GM12878 (cell line): ENCODE measurements around the gene YWHAG. TPM values are rescaled to one million over a fixed set of nuclear protein-coding genes. Genes with fewer than 3 reads are reported as not detected.

Source experiments
- ATAC-seq: fragments of 200-7000 bp; cut with Tn5 transposase; 3 replicates; pipeline ENCODE4 v1.9.1; 2020; ENCODE audit warnings: mild to moderate bottlenecking, moderate library complexity
- BruUV-seq: library from RNA; stranded (reverse); fragments of 400-500 nt; replicated peaks from 2 replicates; lab custom pipeline; 2021; lab: Mats Ljungman, UMichigan
- CTCF ChIA-PET: fragments of 300-600 bp; sonication (Branson Sonifier 250); formaldehyde crosslinking; extraction: SDS; loops from one replicate; lab custom pipeline; 2021; ENCODE audit warnings: inconsistent platforms; lab: Yijun Ruan, JAX
- POLR2A ChIA-PET: fragments of 350-600 bp; formaldehyde crosslinking; extraction: SDS; loops from one replicate; lab custom pipeline; 2021; ENCODE audit warnings: inconsistent platforms; lab: Charles Lee
- RAD21 ChIA-PET: fragments of 300-600 bp; sonication (Branson Sonifier 250); formaldehyde crosslinking; loops from one replicate; lab custom pipeline; 2023; ENCODE audit warnings: antibody characterized with exemption; ENCODE audit not compliant: unreplicated experiment; lab: Charles Lee
- SMC1A ChIA-PET: fragments of 300-600 bp; sonication (Branson Sonifier 250); formaldehyde crosslinking; loops from one replicate; lab custom pipeline; 2023; ENCODE audit not compliant: unreplicated experiment, uncharacterized antibody; lab: Charles Lee
- DNase-seq: peaks from one replicate; pipeline ENCODE4 v3.0.0-alpha.2; 2011; ENCODE audit warnings: low read depth, low spot score
- FAIRE-seq: peaks from 3 replicates; lab custom pipeline; 2011; peaks lifted over from hg19 to GRCh38; lab: Jason Lieb, UNC
- H2AFZ ChIP-seq: 2 replicates; pipeline ENCODE4 v1.6.0; 2011; ENCODE audit warnings: low read depth, low read length, control low read depth; ENCODE audit not compliant: control insufficient read depth
- H3K27ac ChIP-seq: 2 replicates; pipeline ENCODE4 v1.5.1; 2011; ENCODE audit warnings: control low read depth; ENCODE audit not compliant: control insufficient read depth, insufficient read depth
- H3K27me3 ChIP-seq, 2 experiments: replicated peaks in 1 of 2; 2 replicates each; pipeline versions ENCODE4 v1.6.0 to v1.6.1; 2011; ENCODE audit warnings: low read length in 1 of 2; ENCODE audit not compliant: control insufficient read depth in 2 of 2, insufficient read depth in 2 of 2
- H3K36me3 ChIP-seq, 2 experiments: 2 replicates each; pipeline ENCODE4 v1.5.1; 2011; ENCODE audit warnings: low read length in 1 of 2; ENCODE audit not compliant: control insufficient read depth in 2 of 2, insufficient read depth in 2 of 2
- H3K4me1 ChIP-seq: 2 replicates; pipeline ENCODE4 v1.6.1; 2011; ENCODE audit warnings: mild to moderate bottlenecking, low read length, moderate library complexity, mixed read lengths; ENCODE audit not compliant: control insufficient read depth, insufficient read depth
- H3K4me2 ChIP-seq: 2 replicates; pipeline ENCODE4 v1.6.0; 2011; ENCODE audit warnings: control low read depth; ENCODE audit not compliant: control insufficient read depth, insufficient read depth
- H3K4me3 ChIP-seq: fragments of 200-600 bp; sonication (generic); 2 replicates; pipeline ENCODE4 v1.5.1; 2016
- H3K79me2 ChIP-seq: 2 replicates; pipeline ENCODE4 v1.6.0; 2011; ENCODE audit warnings: low read length; ENCODE audit not compliant: control insufficient read depth, insufficient read depth
- H3K9ac ChIP-seq: 2 replicates; pipeline ENCODE4 v1.8.0; 2011; ENCODE audit warnings: low read length, control low read depth, mixed read lengths; ENCODE audit not compliant: control insufficient read depth, insufficient read depth
- H3K9me3 ChIP-seq: replicated peaks from 3 replicates; pipeline ENCODE4 v1.5.1; 2011; ENCODE audit warnings: mild to moderate bottlenecking, low read length; ENCODE audit not compliant: control insufficient read depth, insufficient read depth
- H4K20me1 ChIP-seq: 2 replicates; pipeline ENCODE4 v1.6.0; 2011; ENCODE audit not compliant: control insufficient read depth, insufficient read depth
- CBX3 ChIP-seq: fragments of 200-600 bp; sonication (generic); IDR thresholded peaks from 2 replicates; pipeline ENCODE4 v1.6.1; 2016; ENCODE audit warnings: low read depth, borderline replicate concordance
- CEBPB ChIP-seq, 2 experiments: fragments of 150-350 bp in 1 of 2; IDR thresholded peaks; 2 replicates each; pipeline ENCODE4 v1.6.1; 2012 to 2014; ENCODE audit warnings: low read depth in 2 of 2, low read length in 2 of 2, borderline replicate concordance in 1 of 2, inconsistent platforms in 1 of 2
- POLR2AphosphoS5 ChIP-seq: IDR thresholded peaks from 2 replicates; pipeline ENCODE4 v1.6.1; 2011; ENCODE audit warnings: mild to moderate bottlenecking, low read length, inconsistent platforms
- RBBP5 ChIP-seq: fragments of 200-600 bp; sonication (generic); conservative IDR thresholded peaks from 2 replicates; pipeline ENCODE4 v1.6.1; 2016
- SP1 ChIP-seq: IDR thresholded peaks from one replicate; pipeline ENCODE4 v1.6.1; 2011; ENCODE audit warnings: low read depth, low read length
- WRNIP1 ChIP-seq: IDR thresholded peaks from 2 replicates; pipeline ENCODE4 v1.6.1; 2011; ENCODE audit warnings: low read depth, low read length, improper control_type of control experiment, borderline replicate concordance
- ZNF207 ChIP-seq: fragments of 450-650 bp; IDR thresholded peaks from 2 replicates; pipeline ENCODE4 v1.6.1; 2014; ENCODE audit warnings: antibody characterized with exemption, mild to moderate bottlenecking, borderline replicate concordance
- WGBS: methylation state at CpG from one replicate; pipeline ENCODE4 v1.1.6; 2016; ENCODE audit warnings: low lambda C conversion rate; ENCODE audit not compliant: insufficient replicate concordance, insufficient coverage; ENCODE audit errors: missing lambda C conversion rate; 5-methylcytosine and 5-hydroxymethylcytosine counted together
- in situ Hi-C: fragments of 300-500 bp; cut with MboI; formaldehyde crosslinking; loops from 9 replicates; pipeline ENCODE4 v1.14.3; 2018; ENCODE audit warnings: mixed read lengths
- intact Hi-C: fragments of 100-400 bp; cut with micrococcal nuclease; formaldehyde crosslinking; loops from one replicate; pipeline ENCODE4 v1.14.2; 2022; ENCODE audit not compliant: unreplicated experiment
- polyA plus RNA-seq, 11 experiments: library from polyadenylated mRNA; depleted of rRNA in 4 of 11; unstranded in 6 of 11; stranded (reverse) in 5 of 11; fragments of >200 nt; fragmentation: Nextera tagmentation in 4 of 11; fragmentation: Illumina TruSeq in 1 of 11; extraction: Ambion mirVana in 4 of 11; extraction: Trizol in 1 of 11; gene quantifications; 1 replicate in 1 of 11; 2 replicates in 10 of 11; pipeline versions ENCODE4 v1.2.1 to v1.2.3, GENCODE V29; 2011 to 2016; ENCODE audit warnings: inconsistent platforms in 2 of 11, missing spikeins in 2 of 11, low read depth in 1 of 11
- total RNA-seq, 4 experiments: library from RNA; depleted of rRNA in 3 of 4; stranded (reverse); fragments of >200 nt in 3 of 4; fragmentation: Illumina TruSeq in 1 of 4; extraction: Trizol in 1 of 4; gene quantifications; 2 replicates each; pipeline versions ENCODE4 v1.2.1 to v1.2.3, GENCODE V29; 2013 to 2021

The YWHAG gene
- total and polyA plus RNA-seq, 10 of the 15 experiments (the other 5 are each of a cell fraction or from before 2014, with no cell fraction given): 20.2 to 157 (median 41.3) TPM

- CTCF ChIA-PET: no interaction called here
- no peaks in the 10 kb centered on the region for H3K9me3 ChIP-seq
- DNase-seq: no peak
- H3K4me3 ChIP-seq: no peak overlapping the region
- no peak overlapping the region for H3K27ac ChIP-seq
- SMC1A ChIA-PET: no interaction called here
- no peak overlapping the region for H3K4me2 ChIP-seq
- 92% methylated on average over 8 of the region's 8 CpGs for WGBS
- H3K27me3 ChIP-seq: no peaks in the 10 kb centered on the region
- no peak overlapping the region for H3K9ac ChIP-seq
- peaks cover 16% of the 10 kb centered on the region for H4K20me1 ChIP-seq
- POLR2A ChIA-PET: no interaction called here
- peaks cover 58% of the 10 kb centered on the region for H3K79me2 ChIP-seq
- intact Hi-C loops (no loop called here), in situ Hi-C loops (no loop called here)
- RAD21 ChIA-PET: no interaction called here
- no TSS peak for BruUV-seq
- H3K4me1 ChIP-seq: no peaks in the 10 kb centered on the region; the same call in 1 of the 2 replicates
- no peak for FAIRE-seq
- peaks cover 26 to 54% of the 10 kb centered on the region in 2 experiments for H3K36me3 ChIP-seq
- ATAC-seq: no peak
- no peak for TF ChIP-seq RBBP5
- 0 out of 2 replicates have a peak, but pooled peaks have one; percentile 19 for TF ChIP-seq POLR2AphosphoS5
- H2AFZ ChIP-seq: no peak overlapping the region
Measured at GRCh38 chr7:76346778-76347177, 12.0 kb downstream of the YWHAG start.

DNA sequence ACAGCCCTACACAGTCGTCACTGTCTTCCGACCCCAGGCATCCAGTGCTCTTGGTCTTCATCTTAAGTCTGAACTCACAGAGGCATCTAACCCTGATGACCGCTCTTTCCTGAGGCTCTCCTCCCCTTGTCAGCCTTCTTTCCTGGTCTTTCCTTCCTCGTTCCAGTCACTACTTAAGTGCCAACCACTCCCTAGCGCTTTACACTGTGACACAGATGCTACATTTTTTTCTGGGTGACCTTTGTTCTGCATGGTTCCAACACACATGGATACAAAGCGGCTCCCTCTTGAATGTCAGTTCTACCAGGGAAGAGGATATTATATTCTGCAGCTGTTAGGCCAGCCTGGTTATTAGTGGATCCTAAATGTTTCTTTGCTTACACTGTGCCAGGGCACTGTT is 12.7 kb downstream of the YWHAG start:
- TF ChIP-seq CBX3: no peak
- no peak for TF ChIP-seq CEBPB (IDR thresholded peaks at IDR 0.05; ENCODE audit: borderline replicate concordance in 1 of 2, low read depth in 2 of 2, low read length in 2 of 2)
- TF ChIP-seq WRNIP1: no peak
- TF ChIP-seq SP1: no peak
- TF ChIP-seq POLR2AphosphoS5: peak; percentile 13
- no peak for TF ChIP-seq ZNF207
- TF ChIP-seq, all 136 proteins: peak for 1
- H3K4me2 ChIP-seq: no peak overlapping the region
- RAD21 ChIA-PET: no interaction called here
- peaks cover 57% of the 10 kb centered on the region for H3K79me2 ChIP-seq
- WGBS: 100% methylated on average over 6 of the region's 6 CpGs
- H2AFZ ChIP-seq: no peak overlapping the region
- no peaks in the 10 kb centered on the region; the same call in 1 of the 2 replicates for H3K4me1 ChIP-seq
- BruUV-seq: no TSS peak
- FAIRE-seq: no peak
- in situ Hi-C loops (no loop called here), intact Hi-C loops (no loop called here)
- CTCF ChIA-PET: no interaction called here
- POLR2A ChIA-PET: no interaction called here
- H4K20me1 ChIP-seq: peaks cover 16% of the 10 kb centered on the region
- no peaks in the 10 kb centered on the region for H3K27me3 ChIP-seq
- DNase-seq: no peak
- H3K36me3 ChIP-seq: peaks cover 26 to 54% of the 10 kb centered on the region in 2 experiments
- H3K9me3 ChIP-seq: no peaks in the 10 kb centered on the region
- no peak for ATAC-seq
- H3K9ac ChIP-seq: no peak overlapping the region
- no peak overlapping the region for H3K4me3 ChIP-seq
- H3K27ac ChIP-seq: no peak overlapping the region
- SMC1A ChIA-PET: no interaction called here
